K562 (cell line): ENCODE results near the gene LAIR2. TPM values are rescaled to one million over a fixed set of nuclear protein-coding genes. Genes with fewer than 3 reads are reported as not detected.

ENCODE experiments used
- CSDE1 ChIP-seq, 2 experiments: fragments of 450-650 bp; IDR thresholded peaks; 2 replicates each; pipeline ENCODE4 v1.6.1; 2016; ENCODE audit warnings: mild to moderate bottlenecking in 1 of 2
- E4F1 ChIP-seq: fragments of 250-450 bp; sonication (Bioruptor Pico); IDR thresholded peaks from 2 replicates; pipeline ENCODE4 v1.5.0; 2021; ENCODE audit warnings: mild to moderate bottlenecking, borderline replicate concordance
- EZH2 ChIP-seq: IDR thresholded peaks from 2 replicates; pipeline ENCODE4 v1.6.1; 2012; ENCODE audit warnings: low read depth, mild to moderate bottlenecking, inconsistent platforms, low read length, borderline replicate concordance
- FOXM1 ChIP-seq, 2 experiments: fragments of 450-650 bp in 1 of 2; sonication (generic) in 1 of 2; formaldehyde crosslinking in 1 of 2; IDR thresholded peaks; 2 replicates each; pipeline versions ENCODE4 v1.6.1 to v1.9.0; 2017 to 2022; ENCODE audit warnings: low read depth in 2 of 2, mild to moderate bottlenecking in 2 of 2, missing genetic modification reagents in 1 of 2, moderate library complexity in 1 of 2
- FOXP1 ChIP-seq: sonication (generic); formaldehyde crosslinking; IDR thresholded peaks from 2 replicates; pipeline ENCODE4 v1.8.0; 2022; ENCODE audit warnings: mild to moderate bottlenecking, missing genetic modification reagents
- HNRNPH1 ChIP-seq: fragments of 200-400 bp; formaldehyde crosslinking; optimal IDR thresholded peaks from 2 replicates; pipeline ENCODE3; 2017; ENCODE audit warnings: low read depth, mild to moderate bottlenecking, low read length, moderate library complexity
- KAT8 ChIP-seq: fragments of 450-650 bp; IDR thresholded peaks from 2 replicates; pipeline ENCODE4 v1.6.1; 2016; ENCODE audit warnings: low read depth, mild to moderate bottlenecking
- KLF16 ChIP-seq: IDR thresholded peaks from 2 replicates; pipeline ENCODE4 v1.6.1; 2016; ENCODE audit warnings: antibody characterized with exemption
- MTA2 ChIP-seq: fragments of 450-650 bp; IDR thresholded peaks from 2 replicates; pipeline ENCODE4 v1.6.1; 2016; ENCODE audit warnings: low read depth
- NFATC3 ChIP-seq: fragments of 450-650 bp; IDR thresholded peaks from 2 replicates; pipeline ENCODE4 v1.6.1; 2017; ENCODE audit warnings: mild to moderate bottlenecking
- NFRKB ChIP-seq: fragments of 450-650 bp; IDR thresholded peaks from 2 replicates; pipeline ENCODE4 v1.6.1; 2016; ENCODE audit warnings: low read depth
- NFXL1 ChIP-seq: fragments of 450-650 bp; formaldehyde crosslinking; IDR thresholded peaks from 2 replicates; pipeline ENCODE4 v1.4.0; 2021; ENCODE audit warnings: mild to moderate bottlenecking
- NR4A1 ChIP-seq, 2 experiments: fragments of 250-450 bp in 1 of 2; fragments of 450-650 bp in 1 of 2; sonication (Bioruptor Pico) in 1 of 2; IDR thresholded peaks; 2 replicates each; pipeline versions ENCODE4 v1.4.0 to v1.6.1; 2016 to 2020; ENCODE audit warnings: mild to moderate bottlenecking in 2 of 2, missing compliant biosample characterization in 1 of 2, missing genetic modification characterization in 1 of 2, moderate library complexity in 1 of 2
- RCOR1 ChIP-seq, 2 experiments: IDR thresholded peaks; 2 replicates each; pipeline ENCODE4 v1.6.1; 2012; ENCODE audit warnings: low read depth in 2 of 2, low read length in 2 of 2, borderline replicate concordance in 1 of 2, improper control_type of control experiment in 1 of 2
- TAL1 ChIP-seq: fragments of 450-650 bp; IDR thresholded peaks from 2 replicates; pipeline ENCODE4 v1.6.1; 2016; ENCODE audit warnings: mild to moderate bottlenecking
- TEAD4 ChIP-seq, 2 experiments: sonication (generic) in 1 of 2; formaldehyde crosslinking in 1 of 2; IDR thresholded peaks; 2 replicates each; pipeline versions ENCODE4 v1.6.1 to v1.8.0; 2012 to 2022; ENCODE audit warnings: borderline replicate concordance in 1 of 2, inconsistent platforms in 1 of 2, low read length in 1 of 2, mild to moderate bottlenecking in 1 of 2, missing genetic modification reagents in 1 of 2
- ZNF551 ChIP-seq: fragments of 250-450 bp; sonication (Bioruptor Pico); IDR thresholded peaks from 2 replicates; pipeline ENCODE4 v1.5.0; 2021; ENCODE audit warnings: mild to moderate bottlenecking, moderate library complexity
- ZNF639 ChIP-seq, 2 experiments: fragments of 200-800 bp in 1 of 2; sonication (Bioruptor generic) in 1 of 2; sonication (generic) in 1 of 2; formaldehyde crosslinking in 1 of 2; IDR thresholded peaks in 1 of 2; conservative IDR thresholded peaks in 1 of 2; 2 replicates each; pipeline versions ENCODE4 v1.5.0 to v1.6.1; 2016 to 2020; ENCODE audit warnings: missing compliant biosample characterization in 1 of 2, missing genetic modification characterization in 1 of 2, missing genetic modification reagents in 1 of 2
- ZNF75A ChIP-seq: fragments of 450-650 bp; formaldehyde crosslinking; IDR thresholded peaks from 2 replicates; pipeline ENCODE4 v1.4.0; 2020; ENCODE audit warnings: mild to moderate bottlenecking
- polyA plus RNA-seq, 8 experiments: library from polyadenylated mRNA; depleted of rRNA in 4 of 8; stranded (reverse) in 5 of 8; unstranded in 3 of 8; fragments of >200 nt; fragmentation: Nextera tagmentation in 2 of 8; fragmentation: Illumina TruSeq in 1 of 8; extraction: Ambion mirVana in 2 of 8; extraction: Trizol in 1 of 8; gene quantifications; 2 replicates each; pipeline versions ENCODE4 v1.2.1 to v1.2.3, GENCODE V29; 2011 to 2014; ENCODE audit warnings: inconsistent platforms in 1 of 8, missing spikeins in 1 of 8
- total RNA-seq, 7 experiments: library from RNA; depleted of rRNA in 6 of 7; stranded (reverse); fragments of >200 nt in 6 of 7; fragmentation: Illumina TruSeq in 2 of 7; extraction: Trizol in 2 of 7; gene quantifications; 2 replicates each; pipeline versions ENCODE4 v1.2.1 to v1.2.3, GENCODE V29; 2011 to 2021; ENCODE audit warnings: low replicate concordance in 1 of 7
- TF ChIP-seq, protein P1 (sequence below): fragments of 250-450 bp; sonication (Bioruptor Pico); IDR thresholded peaks from 2 replicates; pipeline ENCODE4 v1.8.0; 2021; ENCODE audit warnings: borderline replicate concordance, mild to moderate bottlenecking, moderate library complexity; ENCODE audit not compliant: poor library complexity, severe bottlenecking
- TF ChIP-seq, protein P2 (sequence below): sonication (generic); formaldehyde crosslinking; IDR thresholded peaks from 2 replicates; pipeline ENCODE4 v1.8.0; 2022; ENCODE audit warnings: mild to moderate bottlenecking, missing genetic modification reagents, borderline replicate concordance

Gene LAIR2
- total and polyA plus RNA-seq, 9 of the 15 experiments (the other 6 are each of a cell fraction or from before 2014, with no cell fraction given): not detected

DNA sequence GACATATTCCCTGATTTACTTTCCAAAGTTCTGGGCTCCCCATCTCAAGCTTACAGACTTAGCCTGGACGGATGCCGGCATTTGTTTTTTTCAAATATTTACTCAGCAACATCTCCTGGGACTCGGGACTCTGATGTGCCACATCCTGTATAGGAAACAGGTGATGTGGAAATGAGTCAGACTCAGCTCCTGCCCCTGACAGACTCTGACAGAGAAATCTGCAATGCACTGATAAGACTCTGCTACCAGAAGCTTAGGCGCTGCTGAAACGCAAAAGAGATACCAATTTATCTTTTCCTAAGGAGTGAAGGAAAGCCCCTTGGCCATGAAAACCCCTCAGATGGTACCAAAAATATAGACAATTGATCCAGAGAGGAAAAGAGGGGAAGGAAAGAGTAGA, 16.2 kb downstream of the LAIR2 start (continued):
- TF ChIP-seq FOXM1 (IDR thresholded peaks at IDR 0.05; ENCODE audit: low read depth) (peak; percentile 67), FOXM1 (CRISPR knock-in tag; IDR thresholded peaks at IDR 0.05; ENCODE audit: low read depth) (no peak), HNRNPH1 (no peak), TEAD4 (IDR thresholded peaks at IDR 0.05; ENCODE audit: low read length) (peak; percentile 92), TEAD4 (CRISPR knock-in tag; IDR thresholded peaks at IDR 0.05; ENCODE audit: borderline replicate concordance) (no peak), KAT8 (no peak), RCOR1 (IDR thresholded peaks at IDR 0.05; ENCODE audit: borderline replicate concordance in 1 of 2, low read depth in 2 of 2, low read length in 2 of 2) (peak in 1 of 2 experiments; percentile 83; a peak in 2 of 4 replicates), NFXL1 (CRISPR knock-in tag) (no peak), ZNF639 (CRISPR knock-in tag; conservative IDR thresholded peaks at IDR 0.05 in 1 of 2, IDR thresholded peaks at IDR 0.05 in 1 of 2) (peak in 1 of 2 experiments; percentile 51; a peak in 2 of 4 replicates), NFRKB (no peak), NFATC3 (no peak), ZNF75A (CRISPR knock-in tag) (no peak), KLF16 (peak; percentile 82; the same call in 1 of the 2 replicates), EZH2 (no peak), NR4A1 (CRISPR knock-in tag; IDR thresholded peaks at IDR 0.05) (no peak), NR4A1 (tag; IDR thresholded peaks at IDR 0.05) (no peak), TAL1 (peak; percentile 89), CSDE1 (IDR thresholded peaks at IDR 0.05) (no peak), ZNF551 (CRISPR knock-in tag) (no peak), MTA2 (peak; percentile 76), FOXP1 (no peak), E4F1 (CRISPR knock-in tag) (no peak)
- TF ChIP-seq, protein P1, sequence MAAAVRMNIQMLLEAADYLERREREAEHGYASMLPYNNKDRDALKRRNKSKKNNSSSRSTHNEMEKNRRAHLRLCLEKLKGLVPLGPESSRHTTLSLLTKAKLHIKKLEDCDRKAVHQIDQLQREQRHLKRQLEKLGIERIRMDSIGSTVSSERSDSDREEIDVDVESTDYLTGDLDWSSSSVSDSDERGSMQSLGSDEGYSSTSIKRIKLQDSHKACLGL (CRISPR knock-in tag): no peak
- TF ChIP-seq, protein P2, sequence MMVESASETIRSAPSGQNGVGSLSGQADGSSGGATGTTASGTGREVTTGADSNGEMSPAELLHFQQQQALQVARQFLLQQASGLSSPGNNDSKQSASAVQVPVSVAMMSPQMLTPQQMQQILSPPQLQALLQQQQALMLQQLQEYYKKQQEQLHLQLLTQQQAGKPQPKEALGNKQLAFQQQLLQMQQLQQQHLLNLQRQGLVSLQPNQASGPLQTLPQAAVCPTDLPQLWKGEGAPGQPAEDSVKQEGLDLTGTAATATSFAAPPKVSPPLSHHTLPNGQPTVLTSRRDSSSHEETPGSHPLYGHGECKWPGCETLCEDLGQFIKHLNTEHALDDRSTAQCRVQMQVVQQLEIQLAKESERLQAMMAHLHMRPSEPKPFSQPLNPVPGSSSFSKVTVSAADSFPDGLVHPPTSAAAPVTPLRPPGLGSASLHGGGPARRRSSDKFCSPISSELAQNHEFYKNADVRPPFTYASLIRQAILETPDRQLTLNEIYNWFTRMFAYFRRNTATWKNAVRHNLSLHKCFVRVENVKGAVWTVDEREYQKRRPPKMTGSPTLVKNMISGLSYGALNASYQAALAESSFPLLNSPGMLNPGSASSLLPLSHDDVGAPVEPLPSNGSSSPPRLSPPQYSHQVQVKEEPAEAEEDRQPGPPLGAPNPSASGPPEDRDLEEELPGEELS (CRISPR knock-in tag): no peak
